GM19193 (cell line): ENCODE measurements around the gene CCDC88C.

Source experiments
- POLR2A ChIP-seq: IDR thresholded peaks from 4 replicates; pipeline ENCODE4 v1.6.1; 2011; ENCODE audit not compliant: insufficient read depth, insufficient read length; ENCODE audit errors: extremely low read depth

The CCDC88C gene

DNA sequence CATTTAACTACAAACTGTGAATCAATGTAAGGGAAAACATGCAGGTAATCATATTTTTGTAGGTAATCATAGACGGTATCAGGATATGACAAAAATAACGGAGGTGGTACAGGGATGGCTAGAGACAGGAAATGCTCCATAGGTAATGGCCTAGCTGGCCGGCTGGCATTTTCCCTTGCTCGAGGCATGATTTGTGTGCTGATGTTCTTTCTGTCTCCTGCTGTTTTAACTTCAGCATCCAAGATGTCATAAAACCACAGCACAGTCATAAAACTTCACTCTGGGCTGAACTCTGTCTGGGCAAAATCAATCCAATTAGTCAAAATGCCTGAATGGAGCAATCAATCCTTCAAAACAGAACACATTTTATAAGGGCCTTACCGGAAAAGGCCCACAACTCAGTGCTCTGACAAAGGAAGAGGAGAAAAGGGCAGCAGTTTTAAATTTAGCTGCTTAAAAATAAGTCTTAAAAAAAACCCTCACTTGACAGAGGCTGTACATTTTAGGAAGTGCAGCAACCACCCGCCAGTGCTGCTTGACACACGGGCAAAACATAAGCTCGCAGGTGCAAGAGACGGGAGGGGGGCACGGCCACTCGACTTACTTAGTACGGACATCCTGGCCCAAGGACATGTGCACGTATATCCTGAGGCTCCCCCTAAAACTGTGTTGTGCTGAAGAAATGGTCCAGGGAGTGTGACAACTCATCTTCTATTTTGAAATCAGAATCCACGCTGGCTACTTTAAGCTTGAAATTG is 132.7 kb downstream of the CCDC88C start:
- TF ChIP-seq POLR2A = no peak

DNA sequence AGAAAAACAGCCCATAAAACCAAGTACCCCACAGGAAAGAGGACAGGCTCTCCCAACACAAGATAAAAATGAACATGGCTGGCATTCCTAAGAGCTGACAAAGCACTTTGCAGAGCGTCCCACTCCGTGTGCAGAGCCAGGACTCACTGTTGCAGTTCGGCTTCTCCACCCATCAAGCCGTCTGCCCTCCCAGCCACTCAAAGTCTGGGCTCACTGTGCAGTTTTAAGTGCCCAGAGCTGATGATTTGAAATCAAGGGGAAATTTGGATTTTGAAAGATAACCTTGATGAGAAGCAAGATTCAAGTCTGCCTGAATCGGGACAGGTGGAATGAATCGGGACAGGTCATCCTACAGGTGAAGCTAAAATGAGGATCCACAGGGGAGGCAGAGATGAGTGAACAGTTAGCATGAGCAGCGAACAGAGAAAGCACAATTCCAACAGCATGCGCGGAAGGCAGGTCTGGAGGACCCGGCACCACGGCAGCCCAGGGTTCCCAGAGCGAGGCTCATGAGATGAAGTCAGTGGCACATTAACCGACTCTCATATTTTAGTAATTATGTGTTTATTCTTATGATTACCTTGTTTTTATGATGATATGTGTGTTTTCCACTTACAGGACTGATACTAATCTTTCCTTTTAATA is 133.4 kb downstream of the CCDC88C start:
- no peak for TF ChIP-seq POLR2A

DNA sequence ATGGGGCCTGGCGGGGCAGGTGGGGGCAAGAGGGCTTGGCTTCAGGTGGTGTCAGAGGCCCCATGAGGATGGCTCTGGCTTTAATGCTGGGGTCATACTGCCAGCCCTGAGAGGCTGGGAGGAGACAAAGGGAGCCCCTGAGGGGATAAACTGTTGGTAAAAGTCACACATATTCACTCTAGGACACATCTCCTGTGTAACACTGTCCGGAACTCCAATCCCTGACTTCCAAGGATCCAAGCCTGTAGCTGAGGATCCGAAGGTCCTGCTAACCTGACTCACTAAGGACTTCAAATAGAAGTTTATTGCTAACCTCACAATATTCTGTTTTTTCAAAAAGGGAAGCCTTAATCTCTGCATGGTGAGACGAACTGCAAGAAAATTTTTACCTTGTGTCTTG is 134.0 kb downstream of the CCDC88C start:
- no peak for TF ChIP-seq POLR2A

DNA sequence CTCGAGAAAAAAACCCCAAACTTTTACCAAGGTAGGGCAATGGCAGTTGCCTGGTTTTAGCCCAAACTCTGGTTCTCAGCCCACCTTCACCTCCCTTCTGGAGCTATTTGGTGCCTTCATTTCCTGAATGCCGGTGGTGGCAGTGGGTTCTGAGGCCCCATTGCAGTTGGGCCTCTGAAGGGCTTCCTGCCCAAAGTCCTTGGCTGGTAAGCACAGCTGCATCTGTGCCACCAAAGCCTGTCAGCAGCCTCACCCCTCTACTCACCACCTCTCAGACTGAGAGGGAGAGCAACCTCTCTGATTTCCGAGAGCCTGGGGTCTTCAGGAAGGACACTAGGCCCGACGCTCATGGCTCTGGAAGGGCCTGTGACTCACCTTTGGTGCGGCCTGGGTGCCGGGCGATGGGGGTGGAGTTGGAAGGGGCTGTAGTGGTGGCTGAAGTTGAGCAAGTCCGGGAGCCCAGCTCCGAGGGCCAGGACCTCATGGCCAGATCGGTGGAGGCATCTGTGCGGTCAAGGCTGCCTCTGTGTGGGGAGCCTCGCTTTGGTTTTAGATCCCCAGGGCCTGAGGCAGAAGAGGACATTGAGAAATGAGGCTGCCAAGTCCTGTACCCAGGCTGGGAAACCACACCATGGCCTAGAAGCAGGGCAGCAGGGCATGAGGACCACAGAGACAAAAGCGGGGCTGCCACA is 134.5 kb downstream of the CCDC88C start:
- TF ChIP-seq POLR2A = no peak

DNA sequence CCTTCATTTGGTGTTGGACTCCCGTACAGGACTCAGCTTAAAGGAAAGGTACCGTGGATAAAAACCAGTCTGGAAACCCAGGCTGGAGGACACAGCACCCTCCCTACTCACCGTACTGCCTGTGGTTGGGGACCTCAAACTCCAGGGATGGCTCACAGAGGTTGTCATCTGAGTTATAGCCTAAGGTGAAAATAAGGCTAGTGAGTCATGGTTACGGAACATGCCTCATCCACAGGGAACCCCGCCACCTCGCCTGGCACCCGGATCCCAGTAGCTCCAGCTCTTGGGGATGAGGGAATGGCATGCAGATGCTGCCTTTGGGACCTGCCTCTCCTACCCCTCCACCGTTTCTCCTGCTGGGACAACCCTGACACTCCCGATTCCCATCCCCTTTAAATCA is 136.3 kb downstream of the CCDC88C start:
- TF ChIP-seq POLR2A = no peak

DNA sequence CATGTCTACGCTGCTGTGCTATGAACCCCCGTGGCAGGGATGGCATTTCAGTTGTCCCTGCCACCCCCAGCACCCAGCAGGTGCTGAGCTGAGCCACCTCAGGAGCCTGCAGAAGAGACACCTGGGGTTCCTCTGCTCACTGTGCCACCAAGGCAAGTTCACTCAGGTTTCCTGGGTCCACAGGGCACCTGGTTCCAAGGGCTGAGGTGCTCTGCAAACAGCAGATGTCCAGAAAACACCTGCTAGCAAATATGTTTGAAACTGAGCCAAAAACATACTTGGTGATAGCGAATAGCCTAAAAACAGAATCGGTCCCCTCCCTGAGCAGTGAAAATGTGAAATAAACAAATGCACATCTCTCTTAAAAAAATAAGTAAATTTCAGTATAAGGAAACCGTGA is 137.5 kb downstream of the CCDC88C start:
- TF ChIP-seq POLR2A = no peak

DNA sequence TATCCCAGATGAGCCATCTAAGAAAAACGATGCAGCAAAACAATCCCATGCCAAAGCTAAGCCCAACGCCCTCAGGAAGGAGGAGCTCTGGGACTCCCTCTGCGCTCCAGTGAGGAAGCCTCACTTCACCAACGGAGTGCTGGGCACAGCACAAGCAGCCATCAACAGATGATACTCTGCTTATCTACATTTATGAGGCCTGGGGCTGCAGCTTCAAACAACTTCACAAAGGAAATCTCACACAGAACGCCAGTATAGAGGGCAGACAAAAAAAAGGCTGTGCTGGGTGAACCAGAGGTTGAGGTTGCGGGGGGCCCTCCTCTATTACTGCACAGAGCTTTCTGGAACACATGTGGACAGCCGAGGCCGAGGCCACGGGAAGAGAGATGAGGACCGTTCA is 138.3 kb downstream of the CCDC88C start:
- TF ChIP-seq POLR2A = no peak

DNA sequence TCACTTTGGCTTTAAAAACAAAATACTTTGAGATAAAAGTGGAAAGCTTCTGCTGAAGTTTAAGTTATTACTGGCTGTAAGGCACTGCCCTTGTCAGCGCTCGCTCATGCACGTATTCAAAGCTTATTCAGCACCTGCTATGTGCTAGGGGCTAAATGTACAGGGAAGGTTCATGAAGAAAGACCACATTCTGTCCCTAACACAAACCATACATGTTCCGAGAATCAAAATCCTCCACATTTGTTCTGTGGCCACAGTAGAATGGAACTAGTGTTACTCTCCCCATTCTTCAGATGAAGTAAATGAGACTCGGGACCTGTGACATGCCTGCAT is 139.3 kb downstream of the CCDC88C start:
- TF ChIP-seq POLR2A = no peak

DNA sequence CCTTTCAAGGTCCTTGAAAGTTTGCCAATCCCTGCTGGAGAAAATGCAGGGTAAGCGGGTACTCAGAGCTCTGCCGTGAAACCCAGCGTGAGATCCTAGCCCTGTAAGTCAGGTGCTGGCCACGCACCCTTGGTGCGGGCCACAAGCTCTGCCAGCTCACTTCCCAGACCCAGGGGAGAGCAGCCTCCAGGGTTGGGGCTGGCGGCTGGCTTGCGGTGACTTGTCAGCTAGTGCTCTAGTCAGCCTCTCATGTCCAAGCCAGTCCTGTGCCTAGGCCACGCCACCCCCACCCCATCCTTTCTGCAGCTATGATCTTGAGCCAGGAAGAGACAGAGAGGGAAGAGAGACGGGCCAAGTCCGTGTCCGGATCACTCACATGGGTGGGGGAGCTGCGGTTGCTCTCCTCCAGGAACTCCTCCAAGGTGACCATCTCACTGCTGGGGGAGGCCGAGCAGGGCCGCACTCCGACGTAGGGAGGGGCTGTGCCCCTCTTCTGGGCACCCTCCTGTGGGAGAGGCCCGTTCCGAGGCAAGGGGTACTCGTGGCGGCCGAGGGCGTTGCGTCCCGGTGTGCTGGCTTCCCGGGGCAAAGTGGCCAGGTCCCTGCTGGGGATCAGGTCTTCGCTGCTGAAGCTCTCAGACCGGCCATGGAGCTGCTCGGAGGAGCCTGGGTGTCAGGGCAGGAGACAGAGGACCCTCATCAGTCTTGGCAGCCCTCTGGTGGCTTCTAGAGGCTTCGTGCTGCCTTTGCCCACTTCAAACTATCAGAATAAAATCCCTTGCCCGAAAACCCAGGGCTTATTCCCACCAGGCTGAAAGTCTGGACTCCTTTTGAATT is 139.9 kb downstream of the CCDC88C start:
- no peak for TF ChIP-seq POLR2A

DNA sequence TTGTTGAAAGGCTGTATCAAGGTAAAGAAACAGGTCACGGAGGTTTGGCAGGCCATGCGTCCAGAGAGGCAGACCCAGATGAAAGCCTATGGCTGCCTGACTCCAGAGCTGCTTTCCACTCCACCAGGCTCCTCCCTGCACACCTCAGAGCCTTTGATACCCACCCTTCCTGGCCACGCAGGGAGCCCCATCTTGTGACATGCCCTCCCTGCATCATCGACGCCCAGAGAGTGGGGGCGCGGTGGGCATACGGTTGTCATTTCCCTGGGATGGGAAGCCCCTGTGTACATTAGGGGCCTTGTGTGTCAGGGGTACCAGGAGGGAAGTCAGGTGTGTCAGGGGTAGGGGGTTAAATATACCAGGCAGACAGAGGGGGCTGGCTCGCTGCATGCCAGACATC is 142.8 kb downstream of the CCDC88C start:
- no peak for TF ChIP-seq POLR2A

DNA sequence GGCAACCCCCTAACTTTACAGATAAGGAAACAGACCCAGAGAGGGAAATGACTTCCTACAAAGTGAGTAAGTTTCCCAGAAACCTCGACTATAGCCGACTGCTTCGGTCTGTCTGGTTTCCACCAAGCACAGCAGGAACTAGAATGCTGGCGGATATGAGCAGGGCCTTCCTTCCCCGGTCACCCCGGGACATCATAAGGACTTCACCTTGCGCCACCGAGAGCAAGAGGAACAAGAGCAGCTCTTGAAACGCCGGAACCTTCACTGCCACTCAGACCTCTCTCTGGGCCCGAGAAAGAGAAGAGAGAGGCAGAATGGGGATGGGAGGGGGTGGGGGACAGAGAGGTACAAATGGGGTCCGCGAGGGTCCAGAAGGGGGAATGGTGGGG is 143.7 kb downstream of the CCDC88C start:
- no peak for TF ChIP-seq POLR2A

DNA sequence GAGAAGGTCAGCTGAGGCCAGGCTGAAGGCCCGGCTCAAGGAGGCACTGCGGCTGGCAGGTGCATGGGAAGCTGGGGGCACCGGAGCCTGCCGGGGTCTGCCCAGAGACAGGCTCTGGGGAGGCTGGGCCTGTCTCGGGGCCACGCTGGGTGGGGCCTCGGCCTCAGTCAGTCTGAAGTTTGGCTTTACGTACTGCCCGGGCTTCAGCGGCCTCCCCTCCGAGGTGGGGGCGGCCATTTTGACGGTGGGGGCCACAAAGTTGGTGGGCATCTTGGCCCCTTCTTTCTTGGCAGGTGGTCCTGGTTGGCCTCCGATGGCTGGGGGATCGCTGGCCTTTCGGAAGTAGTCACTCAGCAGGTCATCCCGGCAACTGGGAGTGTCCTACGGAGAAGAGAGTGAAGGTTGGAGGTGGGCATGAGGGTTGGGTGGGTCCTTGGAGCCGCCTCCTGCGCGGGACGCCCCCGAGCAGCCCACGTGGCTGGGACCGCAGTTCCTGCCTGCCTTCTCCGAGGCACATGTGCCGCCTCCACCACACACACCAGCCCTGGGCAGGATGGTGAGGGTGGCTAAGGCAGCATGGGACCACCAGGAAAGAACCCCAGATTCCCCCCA is 144.2 kb downstream of the CCDC88C start:
- TF ChIP-seq POLR2A = no peak

DNA sequence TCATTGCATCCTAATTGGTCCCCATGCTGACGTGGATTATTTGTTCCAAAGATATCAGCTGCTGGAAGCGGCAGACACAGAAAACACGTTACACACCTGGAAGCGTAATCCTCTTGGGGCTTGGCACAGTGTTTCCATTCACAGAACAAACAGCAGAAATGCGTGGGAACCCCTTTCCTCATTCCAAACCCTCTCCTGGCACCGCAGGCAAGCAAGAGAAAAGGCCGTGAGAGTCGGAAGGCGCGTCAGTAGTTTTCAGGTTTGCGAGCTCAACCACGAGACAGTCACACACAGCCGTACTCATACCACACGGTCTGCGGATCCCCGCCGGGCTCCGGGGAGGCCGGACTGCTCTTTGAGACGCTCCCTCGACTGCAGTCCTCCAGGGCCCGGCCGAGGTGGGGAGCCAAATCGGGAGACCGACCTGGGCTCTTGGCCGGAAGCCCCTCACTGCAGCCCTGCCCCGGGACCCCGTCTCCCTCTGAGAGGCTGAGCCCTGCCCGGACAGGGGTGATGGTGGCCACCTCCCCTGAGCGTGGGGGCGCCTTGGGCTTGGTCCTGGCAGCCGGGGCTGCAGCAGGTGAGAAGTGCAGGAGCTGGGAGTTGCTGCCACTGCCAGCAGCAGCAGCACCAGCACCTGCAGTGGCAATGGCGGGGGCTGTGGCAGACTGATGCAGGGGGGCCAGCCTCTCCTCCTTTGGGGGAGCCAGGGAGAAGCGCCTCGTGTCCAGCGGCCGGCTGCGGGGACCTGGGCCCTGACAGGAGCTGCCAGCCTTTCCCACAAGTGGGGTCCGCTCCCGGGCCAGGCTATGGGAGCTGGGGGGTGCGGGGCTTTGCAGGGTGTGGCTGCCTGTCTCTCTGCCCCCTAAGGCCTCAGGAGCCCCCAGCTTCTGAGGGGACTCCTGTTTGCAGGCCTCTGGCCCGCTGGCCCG is 145.0 kb downstream of the CCDC88C start:
- no peak for TF ChIP-seq POLR2A

DNA sequence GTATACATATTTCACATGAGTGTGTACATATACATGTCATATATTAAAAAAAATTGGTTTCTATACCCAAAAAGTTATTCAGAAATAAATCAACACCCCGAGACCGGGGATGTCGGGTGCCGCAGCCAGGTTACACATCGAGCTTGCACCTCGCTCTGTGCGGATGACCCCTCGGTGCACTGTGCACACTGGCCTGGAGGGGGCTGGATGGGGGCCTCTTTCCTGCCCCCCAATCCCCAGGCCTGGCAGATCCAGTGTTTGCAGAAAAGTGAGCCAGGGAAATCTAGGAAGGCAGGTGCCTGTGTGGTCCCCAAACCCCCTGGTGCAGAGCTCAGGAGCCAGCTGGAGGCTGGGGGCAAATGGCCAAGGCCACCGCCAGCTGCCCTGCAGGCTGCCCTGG is 146.0 kb downstream of the CCDC88C start:
- no peak for TF ChIP-seq POLR2A

DNA sequence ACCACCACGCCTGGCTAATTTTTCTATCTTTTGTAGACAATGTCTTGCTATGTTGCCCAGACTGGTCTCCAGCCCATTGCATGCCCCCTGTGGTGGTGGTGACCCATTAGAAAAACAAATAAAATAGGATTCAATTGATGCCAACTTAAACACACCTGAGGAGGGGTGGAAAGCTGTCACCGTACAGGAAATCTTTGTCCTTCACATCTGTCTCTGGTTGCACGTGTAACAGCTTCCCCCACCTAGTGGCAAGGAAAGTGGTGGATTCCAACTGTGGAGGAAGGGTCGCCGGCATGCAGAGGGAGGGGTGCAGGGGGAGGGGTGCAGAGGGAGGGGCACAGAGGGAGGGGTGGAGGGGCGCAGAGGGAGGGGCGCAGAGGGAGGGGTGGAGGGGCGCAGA is 147.0 kb downstream of the CCDC88C start:
- TF ChIP-seq POLR2A = no peak

DNA sequence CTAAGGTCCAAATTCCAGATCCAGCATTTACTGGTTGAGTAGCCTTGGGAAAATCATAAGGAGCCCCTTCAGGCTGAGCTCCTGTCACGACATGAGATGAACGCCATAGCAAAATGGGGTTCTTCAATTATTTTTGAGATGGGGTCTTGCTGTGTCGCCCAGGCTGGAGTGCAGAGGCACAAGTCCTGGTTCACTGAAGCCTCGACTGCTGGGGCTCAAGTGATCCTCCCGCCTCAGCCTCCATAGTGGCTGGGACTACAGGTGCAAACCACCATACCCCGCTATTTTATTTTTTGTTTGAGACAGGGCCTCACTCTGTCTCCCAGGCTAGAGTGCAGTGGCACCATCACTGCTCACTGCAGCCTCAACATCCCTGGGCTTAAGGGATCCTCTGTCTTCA is 147.4 kb downstream of the CCDC88C start:
- TF ChIP-seq POLR2A = no peak
